Mesendoderm (in vitro differentiated cells): ENCODE results near the gene ARHGAP6.

Source experiments
- DNase-seq: peaks from one replicate; pipeline ENCODE4 v3.0.0; 2013
- H2AK5ac ChIP-seq: 2 replicates; pipeline ENCODE4 v1.6.1; 2013; ENCODE audit warnings: low read length, inconsistent platforms
- H2BK120ac ChIP-seq: 2 replicates; pipeline ENCODE4 v1.6.1; 2013; ENCODE audit warnings: low read depth, mild to moderate bottlenecking, low read length, moderate library complexity, mixed read lengths
- H2BK15ac ChIP-seq: replicated peaks from 2 replicates; pipeline ENCODE4 v1.6.1; 2013; ENCODE audit warnings: low read depth, mild to moderate bottlenecking, moderate library complexity
- H2BK5ac ChIP-seq: 2 replicates; pipeline ENCODE4 v1.6.1; 2013; ENCODE audit warnings: low read length, inconsistent platforms
- H3K18ac ChIP-seq: 2 replicates; pipeline ENCODE4 v1.6.1; 2013; ENCODE audit warnings: mild to moderate bottlenecking, low read length, mixed read lengths
- H3K23ac ChIP-seq: one replicate; pipeline ENCODE4 v1.6.1; 2013; ENCODE audit warnings: low read length
- H3K27ac ChIP-seq: 2 replicates; pipeline ENCODE4 v1.5.1; 2013; ENCODE audit warnings: low read depth, mild to moderate bottlenecking, inconsistent platforms, low read length, moderate library complexity
- H3K27me3 ChIP-seq: 2 replicates; pipeline ENCODE4 v1.6.1; 2013; ENCODE audit warnings: low read length, control low read depth, mild to moderate bottlenecking, inconsistent platforms; ENCODE audit not compliant: insufficient read depth, poor library complexity
- H3K36me3 ChIP-seq: 2 replicates; pipeline ENCODE4 v1.6.1; 2013; ENCODE audit warnings: low read length, inconsistent platforms; ENCODE audit not compliant: control insufficient read depth, insufficient read depth
- H3K4ac ChIP-seq: one replicate; pipeline ENCODE4 v1.6.1; 2013; ENCODE audit warnings: low read depth, mild to moderate bottlenecking, low read length, moderate library complexity
- H3K4me1 ChIP-seq: 2 replicates; pipeline ENCODE4 v1.6.1; 2013; ENCODE audit warnings: low read depth, low read length, inconsistent platforms; ENCODE audit not compliant: control insufficient read depth
- H3K4me2 ChIP-seq: 2 replicates; pipeline ENCODE4 v1.6.1; 2013; ENCODE audit warnings: low read length
- H3K4me3 ChIP-seq: 2 replicates; pipeline ENCODE4 v1.5.1; 2013; ENCODE audit warnings: mild to moderate bottlenecking, low read length
- H3K56ac ChIP-seq: one replicate; pipeline ENCODE4 v1.6.1; 2013; ENCODE audit warnings: low read length
- H3K79me1 ChIP-seq: 2 replicates; pipeline ENCODE4 v1.6.1; 2013; ENCODE audit warnings: low read length, inconsistent platforms
- H3K79me2 ChIP-seq: 2 replicates; pipeline ENCODE4 v1.6.1; 2013; ENCODE audit warnings: mild to moderate bottlenecking, low read length; ENCODE audit not compliant: control insufficient read depth, insufficient read depth
- H3K9ac ChIP-seq: 2 replicates; pipeline ENCODE4 v1.6.1; 2013; ENCODE audit warnings: low read length, inconsistent platforms
- H4K5ac ChIP-seq: one replicate; pipeline ENCODE4 v1.6.1; 2013; ENCODE audit warnings: low read length
- H4K8ac ChIP-seq: one replicate; pipeline ENCODE4 v1.6.1; 2013; ENCODE audit warnings: low read depth, mild to moderate bottlenecking, control low read depth, low read length, moderate library complexity
- WGBS: extraction: QIAGEN DNeasy Blood & Tissue Kit; methylation state at CpG from one replicate; pipeline ENCODE4 v1.1.7; 2013; ENCODE audit warnings: low lambda C conversion rate, missing lambda C conversion rate; ENCODE audit not compliant: insufficient coverage; ENCODE audit errors: extremely low coverage; 5-methylcytosine and 5-hydroxymethylcytosine counted together

Gene ARHGAP6

DNA sequence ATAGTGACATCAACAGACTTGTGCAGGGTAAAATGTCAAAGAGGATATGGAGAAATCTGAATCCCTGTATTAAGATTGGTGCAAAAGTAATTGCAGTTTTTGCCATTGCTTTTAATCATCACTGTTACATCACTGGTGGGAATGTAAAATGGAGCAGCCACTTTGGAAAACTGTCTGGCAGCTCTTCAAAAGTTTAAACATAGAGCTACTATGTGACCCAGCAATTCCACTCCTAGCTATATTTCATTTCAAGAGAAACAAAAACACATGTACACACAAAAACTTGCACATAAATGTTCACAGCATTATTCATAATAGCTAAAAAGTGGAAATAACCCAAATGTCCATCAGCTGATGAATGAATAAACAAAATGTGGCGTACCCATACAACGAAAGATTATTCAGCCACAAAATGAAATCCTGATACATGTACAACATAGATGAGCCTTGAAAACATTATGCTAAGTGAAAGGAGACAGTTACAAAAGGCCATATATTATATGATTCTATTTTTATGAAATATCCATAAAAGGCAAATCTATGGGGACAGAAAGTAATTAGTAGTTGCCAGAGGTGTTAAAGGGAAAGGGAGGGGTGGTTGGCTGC is 266.1 kb downstream of the ARHGAP6 start:
- Histone ChIP-seq H3K27me3 (no peaks in the 10 kb centered on the region), H3K79me2 (no peaks in the 10 kb centered on the region), H2BK15ac (no peak overlapping the region), H3K27ac (no peak overlapping the region), H2BK120ac (no peak overlapping the region), H3K56ac (no peak overlapping the region), H2BK5ac (no peak overlapping the region), H3K36me3 (no peaks in the 10 kb centered on the region), H4K8ac (no peak overlapping the region), H4K5ac (no peak overlapping the region), H3K4me2 (no peak overlapping the region), H3K79me1 (no peaks in the 10 kb centered on the region), H3K23ac (no peak overlapping the region), H3K4ac (no peak overlapping the region), H2AK5ac (no peak overlapping the region), H3K4me1 (no peaks in the 10 kb centered on the region), H3K18ac (no peak overlapping the region), H3K9ac (no peak overlapping the region), H3K4me3 (no peak overlapping the region)
- DNase-seq: no peak
- no CpG with 5 or more reads among the region's 2 CpGs for WGBS

DNA sequence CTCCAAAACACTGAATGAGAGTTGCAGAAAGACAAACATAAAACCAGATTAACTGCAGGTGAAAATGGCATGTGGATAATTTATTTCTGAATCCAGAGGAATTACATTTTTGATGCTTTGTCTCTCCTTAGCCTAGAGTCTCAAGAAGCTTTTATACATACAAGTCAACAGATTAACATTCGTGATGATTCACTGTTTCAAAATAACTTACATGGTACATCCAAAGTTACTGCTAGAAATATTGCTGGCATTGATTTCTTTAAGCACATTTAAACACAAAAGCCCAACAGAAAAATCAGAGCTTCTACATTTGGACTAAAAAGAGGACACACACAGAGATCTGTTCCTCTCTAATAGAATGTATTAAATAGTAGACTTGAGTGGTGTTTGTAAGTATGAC is 266.9 kb downstream of the ARHGAP6 start:
- no CpG with 5 or more reads among the region's 1 CpG for WGBS
- Histone ChIP-seq H2BK5ac (no peak overlapping the region), H3K23ac (no peak overlapping the region), H3K56ac (no peak overlapping the region), H3K9ac (no peak overlapping the region), H2AK5ac (no peak overlapping the region), H3K4me3 (no peak overlapping the region), H3K4ac (no peak overlapping the region), H3K4me2 (no peak overlapping the region), H3K27ac (no peak overlapping the region), H4K8ac (no peak overlapping the region), H3K27me3 (no peaks in the 10 kb centered on the region), H3K79me2 (no peaks in the 10 kb centered on the region), H3K4me1 (no peaks in the 10 kb centered on the region), H2BK120ac (no peak overlapping the region), H3K18ac (no peak overlapping the region), H3K79me1 (no peaks in the 10 kb centered on the region), H3K36me3 (no peaks in the 10 kb centered on the region), H4K5ac (no peak overlapping the region), H2BK15ac (no peak overlapping the region)
- DNase-seq: no peak

DNA sequence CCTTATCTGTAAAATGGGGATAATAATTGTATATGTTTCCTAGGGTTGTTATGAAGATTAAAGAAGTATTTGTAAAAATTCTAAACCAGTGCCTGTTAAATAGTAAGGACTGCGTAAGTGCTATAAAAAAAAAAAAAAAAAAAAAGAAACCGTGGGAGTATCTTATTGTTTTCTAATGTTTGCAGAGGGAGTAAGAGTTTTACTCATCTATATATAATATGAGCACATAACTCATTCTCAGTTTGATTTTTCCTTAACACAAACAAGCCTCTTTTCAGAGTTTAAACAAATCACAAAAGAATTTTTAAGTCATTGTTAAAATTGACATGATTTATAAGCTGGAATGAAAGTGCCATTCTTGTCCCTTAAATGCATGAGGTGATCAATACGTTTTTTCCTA is 267.6 kb downstream of the ARHGAP6 start:
- H3K4me2 ChIP-seq: no peak overlapping the region
- H4K8ac ChIP-seq: no peak overlapping the region
- no peaks in the 10 kb centered on the region for H3K36me3 ChIP-seq
- H3K27ac ChIP-seq: no peak overlapping the region
- H2BK15ac ChIP-seq: no peak overlapping the region
- H3K27me3 ChIP-seq: no peaks in the 10 kb centered on the region
- H3K79me2 ChIP-seq: no peaks in the 10 kb centered on the region
- H2BK5ac ChIP-seq: no peak overlapping the region
- H3K56ac ChIP-seq: no peak overlapping the region
- H3K4me3 ChIP-seq: no peak overlapping the region
- WGBS: no CpG with 5 or more reads among the region's 3 CpGs
- no peaks in the 10 kb centered on the region for H3K79me1 ChIP-seq
- H3K18ac ChIP-seq: no peak overlapping the region
- H2BK120ac ChIP-seq: no peak overlapping the region
- H3K4me1 ChIP-seq: no peaks in the 10 kb centered on the region
- H3K23ac ChIP-seq: no peak overlapping the region
- H3K9ac ChIP-seq: no peak overlapping the region
- no peak overlapping the region for H4K5ac ChIP-seq
- H2AK5ac ChIP-seq: no peak overlapping the region
- no peak overlapping the region for H3K4ac ChIP-seq
- DNase-seq: no peak

DNA sequence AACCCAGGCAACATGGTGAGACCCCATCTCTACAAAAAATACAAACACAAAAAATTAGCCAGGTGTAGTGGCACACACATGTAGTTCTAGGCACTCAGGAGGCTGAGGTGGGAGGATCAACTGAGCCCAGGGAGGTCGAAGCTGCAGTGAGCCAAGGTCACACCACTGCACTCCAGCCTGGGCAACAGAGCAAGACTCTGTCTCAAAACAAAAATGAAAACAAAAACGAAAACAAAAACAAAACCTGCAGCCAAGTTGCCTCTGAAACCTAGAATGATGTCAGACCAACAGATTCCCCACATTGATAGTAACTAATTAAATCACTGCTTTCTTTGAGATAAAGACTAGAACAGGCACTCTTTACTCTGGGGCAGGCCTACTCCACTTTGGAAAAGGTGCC is 268.0 kb downstream of the ARHGAP6 start:
- H2AK5ac ChIP-seq: no peak overlapping the region
- H2BK15ac ChIP-seq: no peak overlapping the region
- no peak overlapping the region for H4K5ac ChIP-seq
- H3K23ac ChIP-seq: no peak overlapping the region
- H3K4me1 ChIP-seq: no peaks in the 10 kb centered on the region
- no CpG with 5 or more reads among the region's 2 CpGs for WGBS
- H3K56ac ChIP-seq: no peak overlapping the region
- H3K4ac ChIP-seq: no peak overlapping the region
- no peak overlapping the region for H3K18ac ChIP-seq
- no peak overlapping the region for H3K4me3 ChIP-seq
- H4K8ac ChIP-seq: no peak overlapping the region
- H2BK120ac ChIP-seq: no peak overlapping the region
- no peak for DNase-seq
- no peak overlapping the region for H3K9ac ChIP-seq
- no peak overlapping the region for H3K4me2 ChIP-seq
- no peaks in the 10 kb centered on the region for H3K27me3 ChIP-seq
- H3K79me1 ChIP-seq: no peaks in the 10 kb centered on the region
- H3K79me2 ChIP-seq: no peaks in the 10 kb centered on the region
- no peaks in the 10 kb centered on the region for H3K36me3 ChIP-seq
- H3K27ac ChIP-seq: no peak overlapping the region
- no peak overlapping the region for H2BK5ac ChIP-seq

DNA sequence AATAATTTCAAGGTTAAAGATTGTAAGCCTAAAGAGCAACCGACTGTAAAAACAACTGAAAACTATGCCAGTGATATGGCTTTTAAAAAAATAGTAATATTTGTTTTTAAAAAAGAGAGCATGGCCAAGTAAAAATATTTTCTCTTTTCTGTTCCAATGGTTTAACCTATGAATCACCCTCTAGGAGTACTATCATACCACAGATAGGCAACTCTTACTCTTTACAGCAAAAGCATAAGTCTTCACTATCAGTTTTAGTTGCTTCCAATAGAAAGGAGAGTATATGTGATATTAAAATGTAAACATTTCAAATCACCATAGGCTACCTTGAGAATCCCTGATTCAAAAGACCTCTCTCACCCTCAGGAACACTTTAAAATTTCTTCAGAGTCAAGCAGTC is 269.9 kb downstream of the ARHGAP6 start:
- no peak overlapping the region for H4K5ac ChIP-seq
- no peaks in the 10 kb centered on the region for H3K27me3 ChIP-seq
- no peak for DNase-seq
- WGBS: no CpG with 5 or more reads among the region's 1 CpG
- no peak overlapping the region for H4K8ac ChIP-seq
- H3K79me1 ChIP-seq: no peaks in the 10 kb centered on the region
- H3K36me3 ChIP-seq: no peaks in the 10 kb centered on the region
- no peak overlapping the region for H3K23ac ChIP-seq
- no peak overlapping the region for H3K9ac ChIP-seq
- H3K4me1 ChIP-seq: no peaks in the 10 kb centered on the region
- H3K56ac ChIP-seq: no peak overlapping the region
- H2BK5ac ChIP-seq: no peak overlapping the region
- no peak overlapping the region for H2AK5ac ChIP-seq
- no peak overlapping the region for H3K4me3 ChIP-seq
- no peak overlapping the region for H2BK15ac ChIP-seq
- no peak overlapping the region for H3K4me2 ChIP-seq
- no peak overlapping the region for H3K4ac ChIP-seq
- H3K18ac ChIP-seq: no peak overlapping the region
- no peak overlapping the region for H3K27ac ChIP-seq
- no peak overlapping the region for H2BK120ac ChIP-seq
- no peaks in the 10 kb centered on the region for H3K79me2 ChIP-seq

DNA sequence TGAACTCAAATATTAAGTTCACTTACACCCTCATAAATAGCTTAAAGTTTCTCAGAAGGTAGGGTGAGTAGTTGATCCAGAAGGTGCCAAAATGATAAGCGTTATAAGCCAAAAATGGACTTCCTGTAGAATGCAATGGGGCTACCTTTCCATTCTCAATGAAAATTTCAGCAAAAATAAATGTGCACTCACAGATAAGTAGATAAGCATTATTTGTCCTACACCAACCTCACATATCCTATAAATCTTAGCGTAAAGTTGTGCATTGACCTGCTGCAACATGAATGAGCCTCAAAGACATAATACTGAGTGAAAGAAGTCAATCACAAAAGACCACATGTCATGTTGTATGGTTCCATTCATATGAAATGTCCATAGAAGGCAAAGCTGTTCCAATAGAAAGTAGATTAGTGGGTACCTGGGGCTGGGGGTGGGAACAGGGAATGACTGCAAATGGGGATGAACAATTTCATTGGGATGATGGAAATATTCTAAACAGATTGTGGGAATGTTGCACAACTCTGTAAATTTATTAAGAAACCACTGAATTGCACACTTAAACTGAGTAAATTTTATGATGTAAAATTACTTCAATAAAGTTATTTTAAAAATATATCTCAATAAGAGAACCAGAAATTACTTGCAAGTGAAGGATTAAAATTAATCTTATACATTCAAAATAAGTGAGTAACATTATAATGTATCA is 271.6 kb downstream of the ARHGAP6 start:
- no peak overlapping the region for H3K9ac ChIP-seq
- no peak overlapping the region for H3K4me2 ChIP-seq
- no peak overlapping the region for H3K18ac ChIP-seq
- H3K27me3 ChIP-seq: no peaks in the 10 kb centered on the region
- no peak overlapping the region for H3K56ac ChIP-seq
- H3K4me1 ChIP-seq: no peaks in the 10 kb centered on the region
- no peak for DNase-seq
- no peaks in the 10 kb centered on the region for H3K79me1 ChIP-seq
- WGBS: no CpG with 5 or more reads among the region's 2 CpGs
- H3K27ac ChIP-seq: no peak overlapping the region
- H4K8ac ChIP-seq: no peak overlapping the region
- no peak overlapping the region for H2AK5ac ChIP-seq
- no peak overlapping the region for H2BK5ac ChIP-seq
- no peak overlapping the region for H3K23ac ChIP-seq
- no peaks in the 10 kb centered on the region for H3K79me2 ChIP-seq
- no peak overlapping the region for H2BK15ac ChIP-seq
- no peak overlapping the region for H2BK120ac ChIP-seq
- no peak overlapping the region for H3K4me3 ChIP-seq
- no peak overlapping the region for H4K5ac ChIP-seq
- no peak overlapping the region for H3K4ac ChIP-seq
- no peaks in the 10 kb centered on the region for H3K36me3 ChIP-seq
